NCI-H2081 (cell line): ENCODE data around the gene EIF4EBP2.
A peak's percentile ranks its signal among the peaks of the same experiment; 100 is the strongest.

Source experiments
- DNase-seq, 2 experiments: peaks; one replicate each; lab custom pipeline; 2025; lab: John Stamatoyannopoulos, UW

The EIF4EBP2 gene

GRCh38 chr10:70404036-70404786, at the start of gene EIF4EBP2:
Gene EIF4EBP2 (plus strand): TSS chr10:70404145. CDS start chr10:70404402, 257 bp downstream.
- DNase-seq: peak; percentile 83 to 86

- no peak for DNase-seq
Observed at GRCh38 chr10:70354556-70354955, 49.4 kb upstream of the EIF4EBP2 start.

DNA sequence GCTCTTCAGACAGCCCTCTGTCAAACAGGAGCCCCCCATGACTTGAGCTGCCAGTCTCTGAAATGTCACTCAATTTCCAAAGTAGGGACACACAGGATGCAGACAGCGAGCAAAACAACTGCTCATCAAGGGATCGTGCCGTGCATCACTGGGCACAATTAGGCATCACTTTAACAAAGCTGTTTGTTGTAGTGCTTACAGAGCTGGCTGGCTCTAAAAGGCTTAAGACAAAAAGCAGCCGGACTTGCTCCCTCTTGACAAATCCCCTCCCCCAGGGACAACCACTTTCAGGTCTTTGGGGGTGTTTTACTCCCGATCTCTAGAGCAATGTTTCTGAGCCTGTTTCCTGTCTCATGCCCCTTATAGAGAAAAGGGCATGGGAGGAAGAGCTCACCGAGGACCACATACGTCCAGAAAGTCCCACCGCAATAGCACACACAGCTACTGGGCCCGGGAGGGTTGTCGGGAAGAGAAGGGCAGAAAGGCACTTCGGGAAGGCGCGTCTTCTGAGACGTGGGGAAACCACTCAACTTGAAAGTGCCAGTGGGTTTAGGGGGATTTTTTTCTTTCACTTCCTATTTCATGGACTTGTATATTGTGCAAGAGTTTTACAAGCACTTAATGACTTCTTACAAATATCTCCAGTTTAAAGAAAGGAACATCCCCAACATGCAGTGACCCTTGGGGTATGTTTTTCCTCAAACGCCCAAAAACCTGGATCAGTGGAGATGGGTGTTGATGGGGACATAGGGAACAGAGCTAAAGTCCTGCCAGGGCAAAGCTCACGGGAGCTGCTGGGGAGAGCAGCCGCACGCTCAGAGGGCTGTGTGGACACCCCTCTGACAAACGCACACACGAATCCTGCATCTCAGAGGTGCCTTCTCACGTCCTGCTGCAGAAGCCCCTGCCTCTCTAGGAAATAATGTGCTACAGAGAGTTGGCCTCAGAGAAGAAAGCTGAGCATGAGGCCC, 48.6 kb upstream of the EIF4EBP2 start:
- peak in 1 of 2 experiments; percentile 6 for DNase-seq

- DNase-seq: no peak
Observed at GRCh38 chr10:70357565-70357964, 46.4 kb upstream of the EIF4EBP2 start.

DNA sequence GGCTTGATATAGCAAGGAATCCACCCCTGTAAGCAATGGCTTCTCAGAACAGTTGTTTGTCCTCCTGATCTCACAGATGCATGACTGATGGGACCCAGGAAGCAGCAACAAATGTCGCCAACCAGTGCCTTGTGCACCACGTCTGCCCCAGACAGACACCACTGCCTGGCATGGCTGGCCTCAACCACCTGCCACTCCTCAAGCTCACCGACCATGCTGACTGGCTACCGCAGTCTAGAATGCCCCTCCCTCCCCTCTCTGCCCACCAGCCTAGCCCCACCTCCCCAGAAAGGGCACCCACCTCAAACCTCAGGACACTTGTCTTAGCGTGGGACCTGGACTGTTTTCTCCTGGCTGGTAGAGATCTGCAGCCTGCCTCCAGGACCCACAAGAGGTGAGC, 45.5 kb upstream of the EIF4EBP2 start:
- DNase-seq: no peak

- DNase-seq: no peak
Observed at GRCh38 chr10:70359017-70359550, 44.9 kb upstream of the EIF4EBP2 start.

DNA sequence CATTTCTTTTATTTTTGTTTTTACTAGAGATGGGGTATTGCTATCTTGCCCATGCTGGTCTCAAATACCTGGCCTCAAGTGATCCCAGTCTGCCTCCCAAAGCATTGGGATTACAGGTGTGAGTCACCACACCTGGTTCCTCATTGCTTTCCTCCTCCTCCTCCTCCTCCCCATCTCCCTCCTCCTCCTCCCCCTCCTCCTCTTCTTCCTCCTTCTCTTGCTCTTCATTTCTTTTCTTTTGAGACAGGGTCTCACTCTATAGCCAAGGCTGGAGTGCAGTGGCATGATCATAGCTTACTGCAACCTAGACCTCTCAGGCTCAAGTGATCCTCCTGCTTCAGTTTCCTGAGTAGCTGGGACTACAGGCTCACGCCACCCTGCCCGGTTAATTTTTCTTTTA, 43.7 kb upstream of the EIF4EBP2 start:
- DNase-seq: no peak

- DNase-seq: no peak
Observed at GRCh38 chr10:70362328-70362727, 41.6 kb upstream of the EIF4EBP2 start.

GRCh38 chr10:70363292-70363691, 40.7 kb upstream of the EIF4EBP2 start:
- DNase-seq: no peak

- peak; percentile 81 for DNase-seq
Observed at GRCh38 chr10:70363971-70364771, 39.8 kb upstream of the EIF4EBP2 start.

GRCh38 chr10:70364772-70365091, 39.2 kb upstream of the EIF4EBP2 start:
- DNase-seq: no peak

- DNase-seq: no peak
Observed at GRCh38 chr10:70367195-70367796, 36.6 kb upstream of the EIF4EBP2 start.

DNA sequence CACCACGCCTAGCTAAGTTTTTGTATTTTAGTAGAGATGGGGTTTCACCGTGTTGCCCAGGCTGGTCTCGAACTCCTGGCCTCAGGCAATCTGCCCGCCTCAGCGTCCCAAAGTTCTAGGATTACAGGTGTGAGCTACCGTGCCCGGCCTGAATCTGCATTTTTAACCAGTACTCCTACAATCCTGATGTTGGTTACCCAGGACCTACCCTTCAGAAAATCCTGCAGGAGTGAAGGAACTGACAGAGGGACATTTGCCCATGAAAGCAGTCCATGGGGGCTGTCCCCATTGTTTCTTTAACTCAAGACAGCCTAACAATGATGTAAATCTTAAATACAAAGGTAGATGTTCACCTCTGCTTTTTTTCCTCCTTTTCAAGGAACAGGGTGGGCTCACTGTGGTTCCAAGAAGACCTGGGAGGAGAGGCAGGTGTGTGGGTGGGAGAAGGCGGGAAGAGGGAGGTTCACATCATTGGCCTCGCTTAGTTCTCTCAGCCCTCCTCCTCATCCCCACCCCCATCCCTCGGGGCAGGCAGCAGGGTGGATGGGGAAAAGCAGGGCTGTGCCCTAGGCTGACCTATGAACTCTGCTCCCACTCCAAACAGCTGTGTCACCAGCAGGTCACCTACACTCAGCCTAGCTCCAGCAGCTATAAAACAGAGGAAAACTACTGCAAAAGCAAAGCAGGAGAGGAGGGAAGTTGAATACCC, 35.0 kb upstream of the EIF4EBP2 start:
- no peak for DNase-seq

GRCh38 chr10:70369498-70370018, 34.4 kb upstream of the EIF4EBP2 start:
- no peak for DNase-seq

GRCh38 chr10:70370766-70371165, 33.2 kb upstream of the EIF4EBP2 start:
- DNase-seq: no peak

DNA sequence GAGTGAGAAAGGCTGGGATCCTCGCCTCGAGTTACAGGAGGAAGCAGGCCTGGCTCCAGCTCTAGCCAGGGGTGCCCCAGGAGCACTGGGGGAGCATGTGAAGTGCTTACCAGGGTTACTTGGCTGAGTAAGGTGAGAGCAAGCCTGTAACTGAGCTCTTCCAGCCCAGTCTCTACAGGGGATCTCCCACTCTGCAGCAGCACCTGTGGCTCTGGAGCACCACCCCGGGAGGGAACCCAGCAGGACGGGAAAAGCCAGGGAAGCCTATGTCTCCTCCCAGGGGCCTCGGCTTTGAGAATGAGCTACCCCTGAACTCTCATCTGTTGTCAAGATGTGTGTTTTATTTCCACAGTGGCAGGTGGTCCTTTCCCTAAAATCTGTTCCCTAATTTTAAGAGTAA, 32.1 kb upstream of the EIF4EBP2 start:
- DNase-seq: no peak

DNA sequence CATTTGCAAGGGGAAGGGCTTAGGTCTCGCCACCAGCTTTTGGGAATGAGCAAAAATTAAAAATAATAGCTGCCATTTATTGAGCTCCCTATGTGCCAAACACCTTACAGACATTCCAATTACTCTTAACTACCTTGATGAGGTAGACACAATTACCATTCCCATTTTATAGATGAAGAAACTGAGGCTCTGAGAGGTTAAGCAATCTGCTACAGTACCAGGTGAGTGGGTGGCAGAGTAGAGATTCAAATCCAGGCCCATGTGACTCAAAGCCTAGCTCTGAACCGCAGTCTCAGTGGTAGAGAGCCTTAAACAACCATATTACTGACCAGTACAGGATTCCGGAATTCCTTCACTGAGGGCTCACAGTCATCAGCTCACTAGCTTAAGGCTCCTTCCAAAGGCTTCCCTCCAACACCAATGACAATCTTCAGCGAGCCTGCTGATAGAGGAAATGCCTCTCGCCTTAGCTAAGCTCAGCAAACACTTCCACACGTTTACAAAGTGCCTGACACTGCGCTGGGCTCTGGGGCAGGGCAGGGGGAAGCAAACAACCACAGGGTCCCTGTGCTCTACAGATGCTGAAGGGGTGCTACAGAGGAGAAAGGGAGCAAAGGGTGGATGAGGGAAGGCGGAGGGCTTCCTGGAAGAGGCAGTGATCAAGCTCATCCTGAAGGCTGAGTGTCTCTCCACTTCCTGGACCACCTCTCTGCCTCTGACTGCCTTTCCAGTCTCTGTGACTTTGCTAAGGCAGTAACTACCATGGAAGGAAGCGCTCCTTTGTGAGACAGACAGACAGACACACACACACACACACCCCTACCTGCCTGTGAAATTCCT, 28.9 kb upstream of the EIF4EBP2 start:
- no peak for DNase-seq

GRCh38 chr10:70376436-70377378, 27.2 kb upstream of the EIF4EBP2 start:
- no peak for DNase-seq

GRCh38 chr10:70378122-70378521, 25.8 kb upstream of the EIF4EBP2 start:
- DNase-seq: no peak
